Mucosa of stomach (tissue), 1 donor: Measurements from ENCODE around the gene GYS2.

Experiments used
- H3K27me3 ChIP-seq: one replicate; pipeline ENCODE4 v1.7.0; 2013; ENCODE audit warnings: mild to moderate bottlenecking, low read length; ENCODE audit not compliant: control insufficient read depth, insufficient read depth
- H3K36me3 ChIP-seq: one replicate; pipeline ENCODE4 v1.7.0; 2013; ENCODE audit warnings: low read length; ENCODE audit not compliant: control insufficient read depth, insufficient read depth
- H3K4me1 ChIP-seq: one replicate; pipeline ENCODE4 v1.7.0; 2013; ENCODE audit warnings: mild to moderate bottlenecking, low read length; ENCODE audit not compliant: control insufficient read depth, insufficient read depth
- H3K4me3 ChIP-seq: one replicate; pipeline ENCODE4 v1.7.0; 2013; ENCODE audit warnings: low read length
- H3K9ac ChIP-seq: one replicate; pipeline ENCODE4 v1.7.0; 2013; ENCODE audit warnings: mild to moderate bottlenecking, low read length, moderate library complexity
- H3K9me3 ChIP-seq: one replicate; pipeline ENCODE4 v1.7.0; 2013; ENCODE audit warnings: mild to moderate bottlenecking, low read length, moderate library complexity; ENCODE audit not compliant: control insufficient read depth
- donor health status: Pancreatic carcinoma.

Gene GYS2

GRCh38 chr12:21545557-21545956 lies 59.1 kb downstream of the GYS2 start:
- H3K4me3 ChIP-seq = no peak overlapping the region
- H3K27me3 ChIP-seq = no peaks in the 10 kb centered on the region
- H3K36me3 ChIP-seq = no peaks in the 10 kb centered on the region
- no peak overlapping the region for H3K9ac ChIP-seq
- H3K9me3 ChIP-seq = no peaks in the 10 kb centered on the region
- H3K4me1 ChIP-seq = no peaks in the 10 kb centered on the region

GRCh38 chr12:21543151-21543550 lies 61.5 kb downstream of the GYS2 start:
- Histone ChIP-seq H3K9ac (no peak overlapping the region), H3K36me3 (no peaks in the 10 kb centered on the region), H3K4me3 (no peak overlapping the region), H3K27me3 (no peaks in the 10 kb centered on the region), H3K4me1 (no peaks in the 10 kb centered on the region), H3K9me3 (no peaks in the 10 kb centered on the region)

- Histone ChIP-seq H3K9me3 (no peaks in the 10 kb centered on the region), H3K4me1 (no peaks in the 10 kb centered on the region), H3K4me3 (no peak overlapping the region), H3K36me3 (no peaks in the 10 kb centered on the region), H3K9ac (no peak overlapping the region), H3K27me3 (no peaks in the 10 kb centered on the region)
These were observed 62.2 kb downstream of the GYS2 start for GRCh38 chr12:21542403-21542802.

GRCh38 chr12:21541773-21542172 lies 62.9 kb downstream of the GYS2 start:
- H3K9me3 ChIP-seq = no peaks in the 10 kb centered on the region

GRCh38 chr12:21539797-21540196 lies 64.8 kb downstream of the GYS2 start:
- Histone ChIP-seq H3K27me3 (no peaks in the 10 kb centered on the region), H3K9me3 (no peaks in the 10 kb centered on the region), H3K4me3 (no peak overlapping the region), H3K9ac (no peak overlapping the region), H3K4me1 (no peaks in the 10 kb centered on the region), H3K36me3 (no peaks in the 10 kb centered on the region)

More at GRCh38 chr12:21541773-21542172, 62.9 kb downstream of the GYS2 start:
- H3K27me3 ChIP-seq = no peaks in the 10 kb centered on the region
- H3K4me1 ChIP-seq = no peaks in the 10 kb centered on the region
- no peaks in the 10 kb centered on the region for H3K36me3 ChIP-seq
- H3K4me3 ChIP-seq = no peak overlapping the region
- no peak overlapping the region for H3K9ac ChIP-seq

- no peaks in the 10 kb centered on the region for H3K27me3 ChIP-seq
- H3K4me1 ChIP-seq = no peaks in the 10 kb centered on the region
- no peak overlapping the region for H3K4me3 ChIP-seq
- no peak overlapping the region for H3K9ac ChIP-seq
- no peaks in the 10 kb centered on the region for H3K36me3 ChIP-seq
- no peaks in the 10 kb centered on the region for H3K9me3 ChIP-seq
These were observed 66.5 kb downstream of the GYS2 start for GRCh38 chr12:21538061-21538653.

GRCh38 chr12:21529456-21529855 lies 75.2 kb downstream of the GYS2 start:
- Histone ChIP-seq H3K4me1 (peaks cover 4% of the 10 kb centered on the region), H3K9ac (no peak overlapping the region), H3K4me3 (no peak overlapping the region), H3K27me3 (peaks cover 44% of the 10 kb centered on the region), H3K36me3 (no peaks in the 10 kb centered on the region), H3K9me3 (no peaks in the 10 kb centered on the region)

GRCh38 chr12:21528953-21529352 lies 75.7 kb downstream of the GYS2 start:
- H3K9ac ChIP-seq = no peak overlapping the region
- no peaks in the 10 kb centered on the region for H3K9me3 ChIP-seq
- H3K36me3 ChIP-seq = no peaks in the 10 kb centered on the region
- H3K27me3 ChIP-seq = peaks cover 44% of the 10 kb centered on the region
- H3K4me3 ChIP-seq = no peak overlapping the region
- peaks cover 4% of the 10 kb centered on the region for H3K4me1 ChIP-seq

GRCh38 chr12:21527451-21528180 lies 77.0 kb downstream of the GYS2 start:
- Histone ChIP-seq H3K9ac (no peak overlapping the region), H3K27me3 (peaks cover 44% of the 10 kb centered on the region), H3K4me3 (no peak overlapping the region), H3K36me3 (no peaks in the 10 kb centered on the region), H3K4me1 (peaks cover 4% of the 10 kb centered on the region), H3K9me3 (no peaks in the 10 kb centered on the region)

GRCh38 chr12:21526721-21527345 lies 77.8 kb downstream of the GYS2 start:
- no peaks in the 10 kb centered on the region for H3K36me3 ChIP-seq
- peaks cover 44% of the 10 kb centered on the region for H3K27me3 ChIP-seq
- no peak overlapping the region for H3K4me3 ChIP-seq
- no peak overlapping the region for H3K9ac ChIP-seq
- peaks cover 4% of the 10 kb centered on the region for H3K4me1 ChIP-seq
- H3K9me3 ChIP-seq = no peaks in the 10 kb centered on the region

GRCh38 chr12:21526053-21526452 lies 78.6 kb downstream of the GYS2 start, which contains the start of gene SPX:
TSS of gene SPX (plus strand) at chr12:21526296. CDS start at chr12:21526473, 177 bp downstream.
- Histone ChIP-seq H3K9ac (no peak within 1 kb of the TSS), H3K4me1 (peaks cover 4% of the 10 kb centered on the region), H3K9me3 (no peaks in the 10 kb centered on the region), H3K36me3 (no peaks in the 10 kb centered on the region), H3K27me3 (peaks cover 44% of the 10 kb centered on the region), H3K4me3 (no peak within 1 kb of the TSS)

- H3K27me3 ChIP-seq = peaks cover 20% of the 10 kb centered on the region
- H3K36me3 ChIP-seq = no peaks in the 10 kb centered on the region
- peaks cover 4% of the 10 kb centered on the region for H3K4me1 ChIP-seq
- H3K9me3 ChIP-seq = no peaks in the 10 kb centered on the region
- H3K9ac ChIP-seq = no peak overlapping the region
- no peak overlapping the region for H3K4me3 ChIP-seq
These were observed 81.5 kb downstream of the GYS2 start for GRCh38 chr12:21523148-21523547.
